Right lobe of liver (tissue), 6 donors: ENCODE measurements around the gene MAL. TPM values are rescaled to one million over a fixed set of nuclear protein-coding genes. Genes with fewer than 3 reads are reported as not detected.

Source experiments
- ATAC-seq, 4 donors: fragments of 200-7000 bp; cut with Tn5 transposase; one replicate each; pipeline ENCODE4 v1.9.1; 2020; ENCODE audit warnings: mild to moderate bottlenecking in 4 of 4, moderate library complexity in 4 of 4
- DNase-seq, 3 donors: peaks; one replicate each; pipeline ENCODE4 v3.0.0-alpha.2; 2020
- H3K27ac ChIP-seq, 3 donors: fragments of 200-600 bp; one replicate each; pipeline ENCODE4 v1.8.0; 2022
- H3K27me3 ChIP-seq, 2 donors: fragments of 200-600 bp; one replicate each; pipeline ENCODE4 v1.8.0; 2022
- H3K36me3 ChIP-seq, 4 donors: fragments of 200-600 bp; sonication (generic) in 1 of 4; one replicate each; pipeline versions ENCODE4 v1.5.1 to v1.8.0; 2017 to 2022; ENCODE audit warnings: control low read depth in 1 of 4
- H3K4me1 ChIP-seq, 4 donors: fragments of 200-600 bp; sonication (generic) in 1 of 4; one replicate each; pipeline versions ENCODE4 v1.5.1 to v1.8.0; 2017 to 2022; ENCODE audit warnings: control low read depth in 1 of 4
- H3K4me3 ChIP-seq, 3 donors: fragments of 200-600 bp; one replicate each; pipeline ENCODE4 v1.8.0; 2022
- H3K9me3 ChIP-seq, 4 donors: fragments of 200-600 bp; sonication (generic) in 1 of 4; one replicate each; pipeline versions ENCODE4 v1.5.1 to v1.8.0; 2017 to 2022; ENCODE audit warnings: control low read depth in 1 of 4
- CTCF ChIP-seq, 4 donors: fragments of 200-600 bp in 3 of 4; fragments of 450-650 bp in 1 of 4; IDR thresholded peaks; one replicate each; pipeline versions ENCODE4 v1.5.1 to v1.8.0; 2016 to 2022; ENCODE audit warnings: antibody characterized with exemption in 4 of 4, mild to moderate bottlenecking in 2 of 4
- POLR2A ChIP-seq: fragments of 450-650 bp; IDR thresholded peaks from one replicate; pipeline ENCODE4 v1.6.1; 2017; ENCODE audit warnings: antibody characterized with exemption, mild to moderate bottlenecking
- whole genome bisulfite sequencing: methylation state at CpG from one replicate; pipeline ENCODE4 v1.1.6; 2018; ENCODE audit warnings: low coverage, low lambda C conversion rate; ENCODE audit not compliant: insufficient coverage; ENCODE audit errors: missing lambda C conversion rate; 5-methylcytosine and 5-hydroxymethylcytosine counted together
- intact Hi-C, 2 donors: fragments of 100-400 bp; cut with DNase I; formaldehyde crosslinking; loops; one replicate each; pipeline versions ENCODE4 v1.11.2 to v1.14.1; 2022
- total RNA-seq, 6 experiments: library from RNA; depleted of rRNA in 2 of 6; stranded (reverse); fragments of >200 nt in 2 of 6; fragmentation: NEBNext Ultra II Directional in 3 of 6; extraction: Animal tissue kit (Norgen Biotek cat#: 25700) in 3 of 6; gene quantifications; one replicate each; pipeline versions ENCODE4 v1.1.0 to v1.2.4, GENCODE V29; 2016 to 2023
- donor health status: DM: no; HTN: yes; CAD: no.
- donor health status: DM: no; HTN: no; CAD: no.
- donor health status: DM: no; HTN: no; CAD: no.
- donor health status: DM: no; HTN: yes; CAD: no.
- donor health status: DM: no; HTN: yes; CAD: no.

MAL gene
- total RNA-seq, 6 experiments from 2014 or later = 0.24 TPM; not detected in 5

- intact Hi-C loops = no loop called here
- ATAC-seq = no peak
- DNase-seq = no peak
- H3K27ac ChIP-seq = no peak overlapping the region
- peaks cover 0 to 18% of the 10 kb centered on the region in 2 donors for H3K27me3 ChIP-seq
- H3K36me3 ChIP-seq = no peaks in the 10 kb centered on the region
- TF ChIP-seq CTCF (IDR thresholded peaks at IDR 0.05) = no peak
- TF ChIP-seq POLR2A = no peak
- H3K4me3 ChIP-seq = no peak overlapping the region
- WGBS = 25% methylated on average over 9 of the region's 9 CpGs
- H3K9me3 ChIP-seq = no peaks in the 10 kb centered on the region
- peaks cover 0 to 11% (median 0%) of the 10 kb centered on the region in 4 donors for H3K4me1 ChIP-seq
Measured at GRCh38 chr2:95027369-95027720, 1.8 kb downstream of the MAL start.

- H3K36me3 ChIP-seq = no peaks in the 10 kb centered on the region
- intact Hi-C loops = no loop called here
- no peaks in the 10 kb centered on the region for H3K9me3 ChIP-seq
- peaks cover 0 to 7% of the 10 kb centered on the region in 2 donors for H3K27me3 ChIP-seq
- DNase-seq (no peak), ATAC-seq (no peak)
- H3K27ac ChIP-seq = no peak overlapping the region
- peaks cover 0 to 11% (median 0%) of the 10 kb centered on the region in 4 donors for H3K4me1 ChIP-seq
- no peak overlapping the region for H3K4me3 ChIP-seq
- WGBS = 90% methylated on average over 2 of the region's 4 CpGs
- TF ChIP-seq POLR2A (no peak), CTCF (IDR thresholded peaks at IDR 0.05) (no peak)
Measured at GRCh38 chr2:95029898-95030341, 4.4 kb downstream of the MAL start.

GRCh38 chr2:95030496-95030895, 5.0 kb downstream of the MAL start:
- Histone ChIP-seq H3K9me3 (no peaks in the 10 kb centered on the region), H3K27me3 (peaks cover 0 to 2% of the 10 kb centered on the region in 2 donors), H3K27ac (no peak overlapping the region), H3K36me3 (no peaks in the 10 kb centered on the region), H3K4me3 (no peak overlapping the region), H3K4me1 (peaks cover 0 to 9% (median 0%) of the 10 kb centered on the region in 4 donors)
- no peak for ATAC-seq
- no peak for TF ChIP-seq CTCF (IDR thresholded peaks at IDR 0.05)
- no peak for TF ChIP-seq POLR2A
- WGBS = 20% methylated on average over 4 of the region's 5 CpGs
- DNase-seq = peak in 1 of 3 donors; percentile 2
- intact Hi-C loops = no loop called here

- intact Hi-C loops = no loop called here
- TF ChIP-seq POLR2A (no peak), CTCF (IDR thresholded peaks at IDR 0.05) (no peak)
- DNase-seq = peak in 1 of 3 donors; percentile 3
- Histone ChIP-seq H3K4me3 (no peak overlapping the region), H3K4me1 (peaks cover 0 to 2% (median 0%) of the 10 kb centered on the region in 4 donors), H3K27me3 (no peaks in the 10 kb centered on the region), H3K27ac (no peak overlapping the region), H3K9me3 (no peaks in the 10 kb centered on the region), H3K36me3 (no peaks in the 10 kb centered on the region)
- 45% methylated on average over 2 of the region's 7 CpGs for WGBS
- ATAC-seq = no peak
Measured at GRCh38 chr2:95031076-95031725, 5.7 kb downstream of the MAL start.
